Measurements from ENCODE around the gene PDE1A.

DNA sequence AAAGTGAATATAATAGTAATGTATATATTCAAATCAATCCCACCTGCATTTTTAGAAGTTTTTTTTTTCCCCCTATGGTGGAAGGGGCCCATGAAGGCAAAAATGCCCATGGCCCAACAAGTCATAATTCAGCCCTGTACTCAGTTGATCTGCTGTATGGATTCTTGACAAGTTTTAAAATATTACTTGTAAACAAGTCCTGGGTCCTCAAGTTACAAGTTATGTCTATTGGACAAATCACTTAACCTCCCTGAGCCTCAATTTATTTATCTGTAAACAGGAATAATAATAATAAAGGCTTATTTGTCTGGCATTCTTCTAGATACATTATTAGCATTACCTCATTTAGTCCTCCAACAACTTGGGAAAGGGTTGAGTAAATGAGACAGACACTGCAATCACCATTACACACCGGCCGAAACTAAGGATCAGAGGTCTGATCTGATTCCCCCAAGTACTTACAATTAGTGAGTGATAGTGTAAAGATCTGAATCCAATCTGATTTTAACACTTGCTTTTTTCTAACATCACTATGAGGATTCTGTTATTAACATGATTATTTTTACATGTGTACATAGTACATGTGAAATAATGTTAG is 66.1 kb downstream of the PDE1A start:
- TF ChIP-seq, protein P1, sequence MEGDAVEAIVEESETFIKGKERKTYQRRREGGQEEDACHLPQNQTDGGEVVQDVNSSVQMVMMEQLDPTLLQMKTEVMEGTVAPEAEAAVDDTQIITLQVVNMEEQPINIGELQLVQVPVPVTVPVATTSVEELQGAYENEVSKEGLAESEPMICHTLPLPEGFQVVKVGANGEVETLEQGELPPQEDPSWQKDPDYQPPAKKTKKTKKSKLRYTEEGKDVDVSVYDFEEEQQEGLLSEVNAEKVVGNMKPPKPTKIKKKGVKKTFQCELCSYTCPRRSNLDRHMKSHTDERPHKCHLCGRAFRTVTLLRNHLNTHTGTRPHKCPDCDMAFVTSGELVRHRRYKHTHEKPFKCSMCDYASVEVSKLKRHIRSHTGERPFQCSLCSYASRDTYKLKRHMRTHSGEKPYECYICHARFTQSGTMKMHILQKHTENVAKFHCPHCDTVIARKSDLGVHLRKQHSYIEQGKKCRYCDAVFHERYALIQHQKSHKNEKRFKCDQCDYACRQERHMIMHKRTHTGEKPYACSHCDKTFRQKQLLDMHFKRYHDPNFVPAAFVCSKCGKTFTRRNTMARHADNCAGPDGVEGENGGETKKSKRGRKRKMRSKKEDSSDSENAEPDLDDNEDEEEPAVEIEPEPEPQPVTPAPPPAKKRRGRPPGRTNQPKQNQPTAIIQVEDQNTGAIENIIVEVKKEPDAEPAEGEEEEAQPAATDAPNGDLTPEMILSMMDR (IDR thresholded peaks at IDR 0.05; ENCODE audit: low read depth, low read length, poor library complexity, severe bottlenecking), result no peak
- no peak for TF ChIP-seq EZH2phosphoT487 (IDR thresholded peaks at IDR 0.05; ENCODE audit: borderline replicate concordance, low read length)

All from DOHH2 (cell line).